ENCODE data around the gene METTL8. TPM values are rescaled to one million over a fixed set of nuclear protein-coding genes. Genes with fewer than 3 reads are reported as not detected.
A peak's percentile ranks its signal among the peaks of the same experiment; 100 is the strongest.

Gene METTL8
- total RNA-seq, 1 donor from 2014 or later, result 21.7 TPM

GRCh38 chr2:171478345-171478744 lies 44.6 kb upstream of the METTL8 start:
- Mint-ChIP-seq H3K36me3 (ENCODE audit: unreplicated experiment) (peaks cover 51% of the 10 kb centered on the region), H3K27ac (ENCODE audit: unreplicated experiment) (no peak overlapping the region), H3K4me3 (ENCODE audit: unreplicated experiment) (no peak overlapping the region), H3K9me3 (ENCODE audit: unreplicated experiment) (no peaks in the 10 kb centered on the region), H3K27me3 (ENCODE audit: unreplicated experiment) (no peaks in the 10 kb centered on the region), H3K4me1 (ENCODE audit: unreplicated experiment) (peaks cover 5% of the 10 kb centered on the region)
- DNase-seq (ENCODE audit: extremely low spot score, unreplicated experiment), result no peak
- TF ChIP-seq, protein P1, sequence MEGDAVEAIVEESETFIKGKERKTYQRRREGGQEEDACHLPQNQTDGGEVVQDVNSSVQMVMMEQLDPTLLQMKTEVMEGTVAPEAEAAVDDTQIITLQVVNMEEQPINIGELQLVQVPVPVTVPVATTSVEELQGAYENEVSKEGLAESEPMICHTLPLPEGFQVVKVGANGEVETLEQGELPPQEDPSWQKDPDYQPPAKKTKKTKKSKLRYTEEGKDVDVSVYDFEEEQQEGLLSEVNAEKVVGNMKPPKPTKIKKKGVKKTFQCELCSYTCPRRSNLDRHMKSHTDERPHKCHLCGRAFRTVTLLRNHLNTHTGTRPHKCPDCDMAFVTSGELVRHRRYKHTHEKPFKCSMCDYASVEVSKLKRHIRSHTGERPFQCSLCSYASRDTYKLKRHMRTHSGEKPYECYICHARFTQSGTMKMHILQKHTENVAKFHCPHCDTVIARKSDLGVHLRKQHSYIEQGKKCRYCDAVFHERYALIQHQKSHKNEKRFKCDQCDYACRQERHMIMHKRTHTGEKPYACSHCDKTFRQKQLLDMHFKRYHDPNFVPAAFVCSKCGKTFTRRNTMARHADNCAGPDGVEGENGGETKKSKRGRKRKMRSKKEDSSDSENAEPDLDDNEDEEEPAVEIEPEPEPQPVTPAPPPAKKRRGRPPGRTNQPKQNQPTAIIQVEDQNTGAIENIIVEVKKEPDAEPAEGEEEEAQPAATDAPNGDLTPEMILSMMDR (IDR thresholded peaks at IDR 0.05), result no peak

DNA sequence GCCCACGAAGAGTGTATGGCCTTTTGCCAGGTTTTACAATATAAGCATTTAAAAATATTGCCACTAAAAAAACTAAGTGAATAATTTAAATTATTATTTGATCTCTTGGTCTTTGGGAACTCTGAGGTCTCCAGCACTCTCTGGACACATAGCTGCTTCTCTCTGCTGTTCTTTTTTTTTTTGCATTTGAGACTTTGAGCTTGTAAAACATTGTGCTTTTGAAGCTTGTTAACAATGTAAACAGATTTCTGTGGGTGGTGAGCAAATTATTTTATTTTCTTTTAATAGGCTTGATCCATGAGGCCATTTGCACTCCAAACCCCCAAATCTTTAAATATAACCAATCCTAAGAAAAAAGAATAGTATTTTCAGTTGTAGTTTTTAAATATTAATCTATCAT lies 42.2 kb upstream of the METTL8 start:
- no peak for DNase-seq (ENCODE audit: extremely low spot score, unreplicated experiment)
- no peak overlapping the region for H3K27ac Mint-ChIP-seq (ENCODE audit: unreplicated experiment)
- H3K9me3 Mint-ChIP-seq (ENCODE audit: unreplicated experiment), result no peaks in the 10 kb centered on the region
- H3K27me3 Mint-ChIP-seq (ENCODE audit: unreplicated experiment), result no peaks in the 10 kb centered on the region
- peaks cover 53% of the 10 kb centered on the region for H3K36me3 Mint-ChIP-seq (ENCODE audit: unreplicated experiment)
- H3K4me3 Mint-ChIP-seq (ENCODE audit: unreplicated experiment), result no peak overlapping the region
- H3K4me1 Mint-ChIP-seq (ENCODE audit: unreplicated experiment), result no peaks in the 10 kb centered on the region
- TF ChIP-seq, protein P1 (IDR thresholded peaks at IDR 0.05), result no peak

- H3K9me3 Mint-ChIP-seq (ENCODE audit: unreplicated experiment), result no peaks in the 10 kb centered on the region
- TF ChIP-seq, protein P1 (IDR thresholded peaks at IDR 0.05), result no peak
- H3K27ac Mint-ChIP-seq (ENCODE audit: unreplicated experiment), result no peak overlapping the region
- no peaks in the 10 kb centered on the region for H3K27me3 Mint-ChIP-seq (ENCODE audit: unreplicated experiment)
- H3K4me1 Mint-ChIP-seq (ENCODE audit: unreplicated experiment), result peaks cover 8% of the 10 kb centered on the region
- DNase-seq (ENCODE audit: extremely low spot score, unreplicated experiment), result no peak
- H3K36me3 Mint-ChIP-seq (ENCODE audit: unreplicated experiment), result peaks cover 37% of the 10 kb centered on the region
- H3K4me3 Mint-ChIP-seq (ENCODE audit: unreplicated experiment), result no peak overlapping the region
Measured at GRCh38 chr2:171470129-171470528, 36.3 kb upstream of the METTL8 start.

- H3K4me1 Mint-ChIP-seq (ENCODE audit: unreplicated experiment), result peaks cover 8% of the 10 kb centered on the region
- TF ChIP-seq, protein P1 (IDR thresholded peaks at IDR 0.05), result no peak
- H3K27ac Mint-ChIP-seq (ENCODE audit: unreplicated experiment), result peak overlapping the region; percentile 37
- peaks cover 32% of the 10 kb centered on the region for H3K36me3 Mint-ChIP-seq (ENCODE audit: unreplicated experiment)
- H3K27me3 Mint-ChIP-seq (ENCODE audit: unreplicated experiment), result no peaks in the 10 kb centered on the region
- no peak for DNase-seq (ENCODE audit: extremely low spot score, unreplicated experiment)
- H3K9me3 Mint-ChIP-seq (ENCODE audit: unreplicated experiment), result no peaks in the 10 kb centered on the region
- no peak overlapping the region for H3K4me3 Mint-ChIP-seq (ENCODE audit: unreplicated experiment)
Measured at GRCh38 chr2:171469176-171469575, 35.4 kb upstream of the METTL8 start.

GRCh38 chr2:171460537-171460936 lies 26.7 kb upstream of the METTL8 start:
- Mint-ChIP-seq H3K4me3 (ENCODE audit: unreplicated experiment) (no peak overlapping the region), H3K4me1 (ENCODE audit: unreplicated experiment) (no peaks in the 10 kb centered on the region), H3K27ac (ENCODE audit: unreplicated experiment) (no peak overlapping the region), H3K36me3 (ENCODE audit: unreplicated experiment) (peaks cover 46% of the 10 kb centered on the region), H3K9me3 (ENCODE audit: unreplicated experiment) (peaks cover 15% of the 10 kb centered on the region), H3K27me3 (ENCODE audit: unreplicated experiment) (no peaks in the 10 kb centered on the region)
- TF ChIP-seq, protein P1 (IDR thresholded peaks at IDR 0.05), result no peak
- DNase-seq (ENCODE audit: extremely low spot score, unreplicated experiment), result no peak
